Activated T-helper 2 cell treated with anti-CD3 and anti-CD28 coated beads, Interferon-gamma antibody, Interleukin-2, Interleukin-4, amounts not matched to agents 10 μg/mL and 5 μg/mL and 100 μg/mL, durations not matched to agents 14 hours and 24 hours and 36 hours (primary cell): ENCODE results near the gene NRTN. TPM values are rescaled to one million over a fixed set of nuclear protein-coding genes. Genes with fewer than 3 reads are reported as not detected.

ENCODE experiments used
- DNase-seq: peaks from one replicate; pipeline ENCODE4 v3.0.0; 2021; ENCODE audit warnings: low spot score
- H3K27ac Mint-ChIP-seq: one replicate; pipeline ENCODE4 v1.8.0; 2021; ENCODE audit warnings: mixed read lengths
- H3K27me3 Mint-ChIP-seq: one replicate; pipeline ENCODE4 v1.8.0; 2021; ENCODE audit warnings: low read depth, mixed read lengths
- H3K36me3 Mint-ChIP-seq: one replicate; pipeline ENCODE4 v1.8.0; 2021; ENCODE audit warnings: low read depth, mixed read lengths
- H3K4me1 Mint-ChIP-seq: one replicate; pipeline ENCODE4 v1.8.0; 2021; ENCODE audit warnings: low read depth, mixed read lengths
- H3K4me3 Mint-ChIP-seq: one replicate; pipeline ENCODE4 v1.8.0; 2021; ENCODE audit warnings: low read depth, mild to moderate bottlenecking, moderate library complexity, mixed read lengths
- H3K9me3 Mint-ChIP-seq: one replicate; pipeline ENCODE4 v1.8.0; 2021; ENCODE audit warnings: mixed read lengths
- intact Hi-C: fragments of 100-400 bp; cut with micrococcal nuclease; formaldehyde crosslinking; loops from one replicate; pipeline ENCODE4 v1.15.1; 2023
- total RNA-seq: library from RNA; stranded (reverse); gene quantifications from 2 replicates; pipeline ENCODE4 v1.2.3, GENCODE V29; 2022

NRTN gene
- total RNA-seq, 1 donor from 2014 or later: 0.87 TPM

DNA sequence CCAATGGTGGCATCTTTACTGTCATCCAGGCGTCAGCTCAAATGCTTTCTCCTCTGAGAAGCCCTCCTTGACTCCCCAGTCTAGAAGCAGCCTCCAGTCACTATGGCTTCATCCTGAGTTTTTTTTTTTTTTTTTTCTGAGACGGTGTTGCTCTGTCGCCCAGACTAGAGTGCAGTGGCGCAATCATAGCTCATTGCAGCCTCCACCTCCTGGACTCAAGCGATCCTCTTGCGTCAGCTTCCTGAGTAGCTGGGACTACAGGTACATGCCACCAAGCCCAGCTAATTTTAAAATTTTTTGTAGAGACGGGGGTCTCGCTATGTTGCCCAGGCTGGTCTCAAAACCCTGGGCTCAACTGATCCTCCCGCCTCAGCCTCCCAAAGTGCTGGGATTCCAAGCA, 4.2 kb downstream of the NRTN start:
- no peak for DNase-seq
- H3K4me1 Mint-ChIP-seq: peaks cover 7% of the 10 kb centered on the region
- no peaks in the 10 kb centered on the region for H3K9me3 Mint-ChIP-seq
- no peak overlapping the region for H3K27ac Mint-ChIP-seq
- no peaks in the 10 kb centered on the region for H3K36me3 Mint-ChIP-seq
- H3K27me3 Mint-ChIP-seq: peaks cover 15% of the 10 kb centered on the region
- intact Hi-C loops: loop anchor here (10.0 kb wide), 1 partner anchor 156 kb away; no protein-coding TSS in a partner anchor
- no peak overlapping the region for H3K4me3 Mint-ChIP-seq

DNA sequence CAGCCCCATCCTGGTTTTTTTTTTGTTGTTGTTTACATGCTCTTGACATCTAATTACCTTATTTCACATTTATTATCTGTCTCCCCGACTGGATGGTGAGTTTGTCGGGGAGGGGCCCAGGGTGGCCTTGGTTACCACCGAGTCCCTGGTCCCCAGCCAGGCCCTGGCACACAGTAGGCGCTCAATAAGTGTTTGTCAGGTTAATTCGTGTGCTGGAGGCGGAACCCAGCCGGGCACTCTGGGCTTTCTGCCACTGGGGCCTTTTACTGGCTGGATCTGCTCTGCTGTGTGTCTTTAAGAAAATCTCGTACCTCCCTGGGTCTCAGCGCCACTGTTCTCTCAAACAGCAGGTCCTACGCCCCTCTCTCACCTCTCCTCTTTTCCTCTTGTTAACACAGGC, 4.6 kb downstream of the NRTN start:
- Mint-ChIP-seq H3K4me1 (peaks cover 2% of the 10 kb centered on the region), H3K9me3 (no peaks in the 10 kb centered on the region), H3K27me3 (peaks cover 11% of the 10 kb centered on the region), H3K36me3 (no peaks in the 10 kb centered on the region), H3K27ac (no peak overlapping the region), H3K4me3 (no peak overlapping the region)
- intact Hi-C loops: loop anchor here (10.0 kb wide), 1 partner anchor 155 kb away; no protein-coding TSS in a partner anchor
- no peak for DNase-seq

DNA sequence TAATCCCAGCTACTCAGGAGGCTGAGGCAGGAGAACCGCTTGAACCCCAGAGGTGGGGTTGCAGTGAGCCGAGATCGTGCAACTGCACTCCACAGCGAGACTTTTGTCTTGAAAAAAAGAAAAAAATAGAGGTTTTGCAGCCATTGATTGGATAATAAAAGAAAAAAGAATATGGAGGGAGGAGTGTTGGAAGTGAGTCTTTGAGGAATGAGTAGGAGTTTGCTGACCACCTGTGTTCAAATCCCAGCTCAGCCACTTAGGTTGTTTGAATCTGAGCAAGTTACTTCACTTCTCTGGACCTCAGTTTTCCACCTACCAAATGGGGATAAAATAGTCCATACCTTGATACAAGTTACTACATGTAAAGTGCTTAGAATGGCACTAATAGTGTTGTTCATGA, 6.2 kb downstream of the NRTN start:
- Mint-ChIP-seq H3K4me1 (no peaks in the 10 kb centered on the region), H3K27me3 (peaks cover 9% of the 10 kb centered on the region), H3K9me3 (no peaks in the 10 kb centered on the region), H3K27ac (no peak overlapping the region), H3K36me3 (no peaks in the 10 kb centered on the region), H3K4me3 (no peak overlapping the region)
- DNase-seq: no peak
- intact Hi-C loops: no loop called here

DNA sequence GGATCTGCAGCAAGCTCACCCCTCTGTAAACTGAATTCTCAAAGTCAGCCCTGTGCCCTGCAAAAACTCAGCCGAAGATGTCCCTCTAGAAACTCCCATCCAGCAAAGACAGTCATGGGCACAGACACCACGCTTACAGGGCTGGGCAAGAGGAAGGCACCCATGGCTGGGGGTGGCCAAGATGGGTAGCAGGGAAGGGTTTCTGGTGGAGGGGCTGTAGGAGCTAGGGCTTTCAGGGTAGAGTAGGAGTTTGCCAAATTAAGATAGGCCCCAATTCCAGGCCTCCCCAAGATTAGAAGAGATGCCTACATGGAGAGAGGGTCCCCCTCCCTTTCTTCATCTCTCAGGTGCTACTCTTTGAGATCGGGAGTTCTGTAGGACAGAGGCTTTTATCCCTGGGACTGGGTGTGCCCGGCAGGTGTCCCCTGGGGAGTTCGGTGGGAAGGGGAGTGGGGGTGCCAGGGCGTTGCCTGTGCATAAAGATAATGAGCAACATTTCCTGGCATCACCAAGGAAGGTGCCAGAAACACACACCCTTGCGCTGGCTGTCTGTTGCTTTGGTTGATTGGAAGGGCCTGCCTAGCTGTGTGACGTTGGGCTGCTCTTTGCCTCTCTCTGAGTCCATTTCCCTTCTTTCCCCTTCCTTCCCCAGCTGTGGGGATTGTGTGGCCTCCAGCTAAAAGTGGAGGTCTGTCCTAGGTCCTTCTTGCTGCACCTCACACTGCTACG, 9.4 kb downstream of the NRTN start:
- no peak for DNase-seq
- Mint-ChIP-seq H3K4me1 (no peaks in the 10 kb centered on the region), H3K27ac (no peak overlapping the region), H3K4me3 (no peak overlapping the region), H3K9me3 (no peaks in the 10 kb centered on the region), H3K27me3 (peaks cover 5% of the 10 kb centered on the region), H3K36me3 (no peaks in the 10 kb centered on the region)
- intact Hi-C loops: no loop called here

DNA sequence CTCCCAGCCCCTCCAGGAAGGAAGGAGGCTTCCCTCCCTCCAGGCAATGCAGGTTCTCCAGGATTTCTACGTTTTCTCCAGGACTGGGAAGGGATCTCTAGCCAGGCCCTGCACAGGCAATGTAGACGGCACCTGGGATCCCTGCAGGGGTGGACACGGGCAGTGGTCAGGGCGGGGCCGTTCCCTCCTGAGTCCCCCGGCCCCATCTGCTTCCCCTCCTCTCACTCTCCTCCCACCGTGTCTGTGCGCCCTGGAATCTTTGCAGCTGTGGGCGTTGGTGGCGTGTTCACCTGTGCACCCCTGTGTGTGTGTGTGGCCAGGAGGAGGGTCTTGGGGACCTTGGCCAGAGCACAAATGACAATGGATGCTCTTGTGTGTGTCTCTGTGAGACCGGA, 10.0 kb downstream of the NRTN start:
- Mint-ChIP-seq H3K27me3 (peaks cover 5% of the 10 kb centered on the region), H3K27ac (no peak overlapping the region), H3K4me1 (no peaks in the 10 kb centered on the region), H3K9me3 (no peaks in the 10 kb centered on the region), H3K4me3 (no peak overlapping the region), H3K36me3 (no peaks in the 10 kb centered on the region)
- no peak for DNase-seq
- intact Hi-C loops: no loop called here

GRCh38 chr19:5817218-5817617, 12.4 kb downstream of the NRTN start:
- Mint-ChIP-seq H3K36me3 (no peaks in the 10 kb centered on the region), H3K27me3 (peaks cover 5% of the 10 kb centered on the region), H3K27ac (no peak overlapping the region), H3K4me3 (no peak overlapping the region), H3K4me1 (no peaks in the 10 kb centered on the region), H3K9me3 (no peaks in the 10 kb centered on the region)
- intact Hi-C loops: no loop called here
- DNase-seq: no peak

GRCh38 chr19:5818594-5818993, 13.7 kb downstream of the NRTN start:
- H3K4me3 Mint-ChIP-seq: no peak overlapping the region
- no peaks in the 10 kb centered on the region for H3K9me3 Mint-ChIP-seq
- intact Hi-C loops: no loop called here
- no peaks in the 10 kb centered on the region for H3K36me3 Mint-ChIP-seq
- H3K27ac Mint-ChIP-seq: no peak overlapping the region
- peaks cover 5% of the 10 kb centered on the region for H3K27me3 Mint-ChIP-seq
- DNase-seq: no peak
- H3K4me1 Mint-ChIP-seq: no peaks in the 10 kb centered on the region

- Mint-ChIP-seq H3K9me3 (no peaks in the 10 kb centered on the region), H3K27ac (no peak overlapping the region), H3K4me3 (no peak overlapping the region), H3K36me3 (no peaks in the 10 kb centered on the region), H3K4me1 (no peaks in the 10 kb centered on the region), H3K27me3 (peaks cover 5% of the 10 kb centered on the region)
- DNase-seq: no peak
- intact Hi-C loops: no loop called here
Measured at GRCh38 chr19:5820785-5821184, 15.9 kb downstream of the NRTN start.

- Mint-ChIP-seq H3K9me3 (no peaks in the 10 kb centered on the region), H3K27me3 (peaks cover 3% of the 10 kb centered on the region), H3K4me1 (no peaks in the 10 kb centered on the region), H3K27ac (no peak overlapping the region), H3K4me3 (no peak overlapping the region), H3K36me3 (no peaks in the 10 kb centered on the region)
- intact Hi-C loops: no loop called here
- no peak for DNase-seq
Measured at GRCh38 chr19:5821521-5822180, 16.8 kb downstream of the NRTN start.

GRCh38 chr19:5822181-5822844, 17.4 kb downstream of the NRTN start:
- no peak overlapping the region for H3K4me3 Mint-ChIP-seq
- H3K36me3 Mint-ChIP-seq: no peaks in the 10 kb centered on the region
- no peaks in the 10 kb centered on the region for H3K9me3 Mint-ChIP-seq
- intact Hi-C loops: no loop called here
- no peaks in the 10 kb centered on the region for H3K27me3 Mint-ChIP-seq
- H3K4me1 Mint-ChIP-seq: peaks cover 4% of the 10 kb centered on the region
- no peak overlapping the region for H3K27ac Mint-ChIP-seq
- no peak for DNase-seq

- no peak overlapping the region for H3K27ac Mint-ChIP-seq
- no peaks in the 10 kb centered on the region for H3K36me3 Mint-ChIP-seq
- intact Hi-C loops: no loop called here
- peaks cover 4% of the 10 kb centered on the region for H3K4me1 Mint-ChIP-seq
- H3K4me3 Mint-ChIP-seq: no peak overlapping the region
- no peaks in the 10 kb centered on the region for H3K9me3 Mint-ChIP-seq
- DNase-seq: no peak
- no peaks in the 10 kb centered on the region for H3K27me3 Mint-ChIP-seq
Measured at GRCh38 chr19:5823579-5824281, 18.9 kb downstream of the NRTN start.

DNA sequence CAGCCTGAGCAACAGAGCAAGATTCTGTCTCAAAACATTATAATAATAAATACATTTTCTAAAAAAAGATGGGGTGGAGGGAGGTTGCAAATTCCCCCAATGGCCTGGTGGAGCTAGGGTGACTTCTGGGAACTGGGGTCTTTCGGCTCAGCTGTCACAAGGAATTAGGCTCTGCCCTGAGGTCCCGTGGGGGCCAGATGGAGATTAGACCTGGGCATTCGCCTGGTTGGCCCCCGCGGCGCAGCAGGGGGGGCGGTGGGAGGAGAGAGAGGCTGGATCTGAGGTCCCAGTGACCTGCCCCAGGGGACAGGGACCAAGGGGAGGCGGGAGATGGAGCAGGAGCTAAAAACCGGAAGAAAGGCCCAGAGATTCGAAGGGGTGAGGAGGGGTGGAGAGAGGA, 19.9 kb downstream of the NRTN start:
- Mint-ChIP-seq H3K4me3 (no peak overlapping the region), H3K9me3 (no peaks in the 10 kb centered on the region), H3K27ac (no peak overlapping the region), H3K4me1 (peaks cover 4% of the 10 kb centered on the region), H3K27me3 (no peaks in the 10 kb centered on the region), H3K36me3 (no peaks in the 10 kb centered on the region)
- intact Hi-C loops: no loop called here
- no peak for DNase-seq

DNA sequence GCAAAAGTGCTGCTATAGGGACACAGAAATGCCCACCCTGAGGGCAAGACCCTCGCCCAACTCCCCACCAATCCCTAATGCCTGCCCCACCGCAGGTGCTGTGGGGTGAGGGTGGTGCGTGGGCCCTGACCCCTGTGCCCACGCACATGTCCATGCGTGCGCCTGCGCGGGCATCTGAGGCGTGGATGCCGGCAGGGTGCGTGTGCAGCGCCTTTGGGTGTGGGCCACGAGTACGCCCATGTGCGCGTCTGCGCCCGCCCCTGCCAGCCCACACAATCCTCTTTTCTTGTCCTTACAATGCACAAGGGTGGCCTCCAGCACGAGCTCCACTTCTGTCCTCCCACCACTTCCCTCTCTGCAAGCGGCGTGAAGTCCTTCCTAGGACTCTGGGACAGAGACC, 20.3 kb downstream of the NRTN start:
- no peak for DNase-seq
- Mint-ChIP-seq H3K4me1 (peaks cover 5% of the 10 kb centered on the region), H3K36me3 (no peaks in the 10 kb centered on the region), H3K27me3 (no peaks in the 10 kb centered on the region), H3K4me3 (no peak overlapping the region), H3K9me3 (no peaks in the 10 kb centered on the region), H3K27ac (no peak overlapping the region)
- intact Hi-C loops: no loop called here
